ENCODE data around the gene PLPP3. TPM values are rescaled to one million over a fixed set of nuclear protein-coding genes. Genes with fewer than 3 reads are reported as not detected.

PLPP3 gene
- total and polyA plus RNA-seq, 9 of the 15 experiments (the other 6 are each of a cell fraction or from before 2014, with no cell fraction given) = 0.07 to 0.54 (median 0.20) TPM

DNA sequence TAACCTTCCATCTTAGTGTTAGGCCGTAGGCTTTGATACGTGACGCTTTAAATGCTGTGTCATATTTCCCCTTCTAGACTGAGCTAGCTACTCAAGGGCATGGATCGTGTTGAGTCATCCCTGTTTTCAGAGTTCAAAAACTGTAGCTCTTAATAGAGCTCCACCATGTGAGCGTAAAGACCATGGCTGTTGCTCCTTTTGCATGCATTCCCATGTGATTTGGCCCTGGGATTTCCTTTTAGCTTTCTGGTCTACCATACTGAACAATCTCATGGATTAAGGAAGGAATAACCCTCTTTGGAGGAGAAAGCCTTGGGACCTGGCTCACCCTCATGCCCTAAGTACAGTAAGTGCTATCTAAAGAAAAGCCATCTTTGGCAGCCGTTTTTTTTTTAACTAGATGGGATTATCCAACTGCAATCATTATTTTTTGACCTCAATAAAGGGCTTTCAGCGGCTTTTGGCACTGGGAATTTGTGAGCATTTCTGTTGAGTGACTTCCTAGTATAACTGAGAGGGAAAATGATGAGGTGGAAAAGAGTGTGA lies 76.6 kb downstream of the PLPP3 start (continued):
- TF ChIP-seq, protein P1, sequence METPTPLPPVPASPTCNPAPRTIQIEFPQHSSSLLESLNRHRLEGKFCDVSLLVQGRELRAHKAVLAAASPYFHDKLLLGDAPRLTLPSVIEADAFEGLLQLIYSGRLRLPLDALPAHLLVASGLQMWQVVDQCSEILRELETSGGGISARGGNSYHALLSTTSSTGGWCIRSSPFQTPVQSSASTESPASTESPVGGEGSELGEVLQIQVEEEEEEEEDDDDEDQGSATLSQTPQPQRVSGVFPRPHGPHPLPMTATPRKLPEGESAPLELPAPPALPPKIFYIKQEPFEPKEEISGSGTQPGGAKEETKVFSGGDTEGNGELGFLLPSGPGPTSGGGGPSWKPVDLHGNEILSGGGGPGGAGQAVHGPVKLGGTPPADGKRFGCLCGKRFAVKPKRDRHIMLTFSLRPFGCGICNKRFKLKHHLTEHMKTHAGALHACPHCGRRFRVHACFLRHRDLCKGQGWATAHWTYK (CRISPR knock-in tag; IDR thresholded peaks at IDR 0.05) = peak; percentile 61; the same call in 1 of the 2 replicates
- peak; percentile 13 for TF ChIP-seq TBP (optimal IDR thresholded peaks at IDR 0.05; ENCODE audit: low read depth, low read length)
- TF ChIP-seq PTTG1 (tag; IDR thresholded peaks at IDR 0.05; ENCODE audit: low read depth) = peak; percentile 57; the same call in 1 of the 2 replicates
- TF ChIP-seq FOXK2 (conservative IDR thresholded peaks at IDR 0.05 in 1 of 2, IDR thresholded peaks at IDR 0.05 in 1 of 2; ENCODE audit: low read depth in 2 of 2) = peak; percentile 50 to 73
- TF ChIP-seq DPF2 (IDR thresholded peaks at IDR 0.05) = peak; percentile 83
- TF ChIP-seq STAG1 (CRISPR knock-in tag; IDR thresholded peaks at IDR 0.05; ENCODE audit: borderline replicate concordance) = no peak
- no peak for TF ChIP-seq NCOA6 (IDR thresholded peaks at IDR 0.05)
- TF ChIP-seq TCF7 (IDR thresholded peaks at IDR 0.05; ENCODE audit: borderline replicate concordance) = no peak
- TF ChIP-seq, protein P2, sequence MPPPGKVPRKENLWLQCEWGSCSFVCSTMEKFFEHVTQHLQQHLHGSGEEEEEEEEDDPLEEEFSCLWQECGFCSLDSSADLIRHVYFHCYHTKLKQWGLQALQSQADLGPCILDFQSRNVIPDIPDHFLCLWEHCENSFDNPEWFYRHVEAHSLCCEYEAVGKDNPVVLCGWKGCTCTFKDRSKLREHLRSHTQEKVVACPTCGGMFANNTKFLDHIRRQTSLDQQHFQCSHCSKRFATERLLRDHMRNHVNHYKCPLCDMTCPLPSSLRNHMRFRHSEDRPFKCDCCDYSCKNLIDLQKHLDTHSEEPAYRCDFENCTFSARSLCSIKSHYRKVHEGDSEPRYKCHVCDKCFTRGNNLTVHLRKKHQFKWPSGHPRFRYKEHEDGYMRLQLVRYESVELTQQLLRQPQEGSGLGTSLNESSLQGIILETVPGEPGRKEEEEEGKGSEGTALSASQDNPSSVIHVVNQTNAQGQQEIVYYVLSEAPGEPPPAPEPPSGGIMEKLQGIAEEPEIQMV (tag; conservative IDR thresholded peaks at IDR 0.05; ENCODE audit: low read depth) = peak; percentile 62
